Fibroblast of the aortic adventitia (primary cell): ENCODE results near the gene TMEM132D. TPM values are rescaled to one million over a fixed set of nuclear protein-coding genes. Genes with fewer than 3 reads are reported as not detected.

Source experiments
- DNase-seq: peaks from one replicate; pipeline ENCODE4 v3.0.0-alpha.2; 2010; ENCODE audit warnings: low read depth
- H3K4me3 ChIP-seq: 2 replicates; pipeline ENCODE4 v1.5.1; 2011; ENCODE audit warnings: low read depth, mild to moderate bottlenecking, control low read depth, low read length, moderate library complexity
- total RNA-seq: library from RNA; depleted of rRNA; stranded (reverse); fragments of >200 nt; gene quantifications from 2 replicates; pipeline ENCODE4 v1.2.3, GENCODE V29; 2012; ENCODE audit warnings: low replicate concordance
- TF ChIP-seq, protein P1 (sequence below): IDR thresholded peaks from 2 replicates; pipeline ENCODE4 v1.5.1; 2011; ENCODE audit warnings: mild to moderate bottlenecking, low read length, control low read depth, inconsistent platforms; ENCODE audit not compliant: insufficient read depth

Gene TMEM132D
- total RNA-seq, 1 donor = not detected

DNA sequence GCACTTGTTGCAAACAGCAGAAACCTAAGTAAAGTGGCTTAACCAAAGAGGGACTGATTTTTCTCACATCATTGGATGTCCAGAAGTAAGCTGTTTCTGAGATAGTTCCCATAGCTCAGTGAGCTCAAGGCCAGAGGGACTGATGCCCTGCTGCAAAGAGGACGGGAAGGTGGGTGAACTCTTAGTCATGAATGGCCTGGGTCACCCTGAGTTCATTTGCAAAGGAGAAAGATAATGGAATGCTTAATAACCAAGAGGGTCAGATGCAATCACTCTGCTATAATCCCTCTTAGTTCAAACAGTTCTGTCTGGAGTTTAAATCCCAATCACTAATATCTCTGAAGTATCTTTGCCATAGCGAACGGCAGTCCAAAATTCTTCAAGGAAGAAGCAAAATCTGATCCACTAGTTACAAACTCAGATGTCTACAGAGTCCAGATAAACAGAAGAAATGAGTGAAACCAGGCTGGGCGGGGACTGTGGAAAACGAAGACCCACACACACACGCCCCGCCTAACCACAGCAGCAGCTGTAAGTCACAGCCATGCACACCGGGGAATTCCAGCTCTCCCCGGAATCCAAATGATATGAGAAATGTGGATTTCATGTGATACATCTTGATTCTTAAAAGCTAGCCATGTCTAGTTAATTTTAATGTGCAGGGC, 289.5 kb downstream of the TMEM132D start:
- no peak for DNase-seq
- TF ChIP-seq, protein P1, sequence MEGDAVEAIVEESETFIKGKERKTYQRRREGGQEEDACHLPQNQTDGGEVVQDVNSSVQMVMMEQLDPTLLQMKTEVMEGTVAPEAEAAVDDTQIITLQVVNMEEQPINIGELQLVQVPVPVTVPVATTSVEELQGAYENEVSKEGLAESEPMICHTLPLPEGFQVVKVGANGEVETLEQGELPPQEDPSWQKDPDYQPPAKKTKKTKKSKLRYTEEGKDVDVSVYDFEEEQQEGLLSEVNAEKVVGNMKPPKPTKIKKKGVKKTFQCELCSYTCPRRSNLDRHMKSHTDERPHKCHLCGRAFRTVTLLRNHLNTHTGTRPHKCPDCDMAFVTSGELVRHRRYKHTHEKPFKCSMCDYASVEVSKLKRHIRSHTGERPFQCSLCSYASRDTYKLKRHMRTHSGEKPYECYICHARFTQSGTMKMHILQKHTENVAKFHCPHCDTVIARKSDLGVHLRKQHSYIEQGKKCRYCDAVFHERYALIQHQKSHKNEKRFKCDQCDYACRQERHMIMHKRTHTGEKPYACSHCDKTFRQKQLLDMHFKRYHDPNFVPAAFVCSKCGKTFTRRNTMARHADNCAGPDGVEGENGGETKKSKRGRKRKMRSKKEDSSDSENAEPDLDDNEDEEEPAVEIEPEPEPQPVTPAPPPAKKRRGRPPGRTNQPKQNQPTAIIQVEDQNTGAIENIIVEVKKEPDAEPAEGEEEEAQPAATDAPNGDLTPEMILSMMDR = no peak
- no peak overlapping the region for H3K4me3 ChIP-seq

DNA sequence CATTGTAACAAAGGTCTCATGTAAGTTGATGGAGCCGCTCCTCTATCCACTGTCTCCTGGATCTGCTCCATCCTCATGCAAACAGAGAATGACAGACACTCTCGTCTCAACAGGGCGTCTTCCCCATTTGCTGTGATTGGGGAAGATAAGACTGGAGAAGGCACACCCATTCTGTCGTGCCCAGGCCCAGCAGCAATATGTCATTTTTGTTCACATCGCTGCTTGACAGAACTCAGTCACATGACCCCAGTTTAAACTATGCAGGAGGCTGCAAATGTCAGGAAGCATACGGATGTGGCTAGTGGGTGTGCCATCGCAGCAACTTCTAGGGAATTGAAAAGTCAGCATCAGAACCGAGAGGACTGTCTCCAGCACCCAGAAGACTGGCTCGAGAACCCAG, 290.5 kb downstream of the TMEM132D start:
- no peak overlapping the region for H3K4me3 ChIP-seq
- TF ChIP-seq, protein P1 = no peak
- DNase-seq = no peak

DNA sequence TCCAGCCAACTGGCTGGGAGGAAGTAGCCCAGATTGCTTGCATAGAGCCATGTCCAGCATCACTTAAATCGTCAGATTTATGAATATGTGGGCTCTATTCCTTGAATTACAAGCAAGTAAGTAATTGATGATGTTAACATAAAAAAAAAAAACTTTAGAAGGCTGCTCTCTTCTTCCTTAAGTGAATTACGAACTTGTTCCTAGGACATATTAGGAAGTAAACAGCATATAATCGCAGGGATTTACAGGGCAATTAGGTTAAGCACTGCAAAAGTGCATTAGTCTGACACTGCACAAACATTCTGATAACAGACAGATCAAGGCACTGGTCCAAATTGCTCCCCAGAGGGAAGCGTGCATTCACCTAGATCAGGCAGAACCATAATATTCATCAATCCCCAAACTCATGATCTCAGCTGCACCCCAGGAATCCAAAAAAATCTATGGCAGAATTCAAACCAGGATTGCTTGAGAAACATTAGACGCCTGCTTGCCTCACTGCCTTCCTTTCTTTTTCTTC, 293.2 kb downstream of the TMEM132D start:
- TF ChIP-seq, protein P1 = no peak
- DNase-seq = no peak
- H3K4me3 ChIP-seq = no peak overlapping the region

DNA sequence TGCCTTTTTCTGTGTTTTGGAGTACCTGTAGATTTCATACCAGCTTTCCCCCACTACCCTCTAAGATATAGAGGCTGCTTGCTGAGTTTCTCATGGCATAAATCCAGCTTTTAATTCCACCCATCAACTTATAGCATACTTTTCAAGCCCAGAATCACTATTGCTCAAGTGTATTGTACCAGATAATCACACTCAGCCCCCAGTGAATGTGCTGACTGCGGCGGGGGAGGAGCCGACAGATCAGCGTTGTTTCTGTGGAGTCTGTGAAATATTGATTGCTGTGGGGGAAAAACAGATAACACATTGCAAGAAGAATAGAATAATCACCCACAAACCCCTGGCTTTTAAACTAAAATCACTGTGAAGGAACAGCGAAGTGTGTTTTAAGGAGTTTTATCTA, 296.1 kb downstream of the TMEM132D start:
- no peak for DNase-seq
- TF ChIP-seq, protein P1 = no peak
- no peak overlapping the region for H3K4me3 ChIP-seq

DNA sequence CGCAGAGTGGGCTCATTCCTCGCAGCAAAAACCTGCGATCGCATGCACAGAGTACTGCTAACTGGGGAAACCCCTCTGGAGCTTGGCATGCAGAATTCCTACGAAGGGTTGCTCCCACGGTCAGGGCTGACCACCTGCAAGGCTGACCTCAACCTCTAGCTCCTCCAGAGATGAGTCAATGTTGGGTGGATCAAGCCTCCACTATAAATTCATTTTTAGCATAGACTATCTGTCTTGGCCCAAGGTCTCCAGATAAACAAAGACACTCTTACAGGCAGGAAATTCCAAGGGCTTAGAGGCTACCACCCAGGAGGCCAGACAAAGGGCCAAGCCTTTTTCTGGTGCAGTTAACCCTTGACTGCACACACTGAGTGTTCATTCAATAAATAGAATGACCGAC, 296.5 kb downstream of the TMEM132D start:
- TF ChIP-seq, protein P1 = no peak
- no peak overlapping the region for H3K4me3 ChIP-seq
- no peak for DNase-seq

DNA sequence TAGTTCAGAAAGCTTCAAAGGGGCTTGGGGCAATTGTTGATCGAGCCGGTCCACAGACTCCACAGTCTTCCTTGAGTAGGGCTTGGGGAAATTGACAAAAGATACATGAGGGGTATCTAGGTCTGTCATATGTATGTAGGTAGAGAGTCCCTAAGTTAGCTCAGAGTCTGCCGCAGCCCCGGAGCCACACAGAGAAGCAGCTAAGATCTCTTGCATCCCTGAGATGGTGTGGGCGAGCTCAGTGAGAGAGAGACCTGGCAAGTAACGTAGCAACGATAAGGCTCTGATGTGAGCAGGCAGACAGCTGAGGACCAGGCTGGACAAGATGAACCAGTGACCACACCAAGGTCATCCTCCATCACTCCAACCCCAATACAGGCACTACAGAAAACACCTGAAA, 297.6 kb downstream of the TMEM132D start:
- no peak overlapping the region for H3K4me3 ChIP-seq
- TF ChIP-seq, protein P1 = no peak
- DNase-seq = no peak

DNA sequence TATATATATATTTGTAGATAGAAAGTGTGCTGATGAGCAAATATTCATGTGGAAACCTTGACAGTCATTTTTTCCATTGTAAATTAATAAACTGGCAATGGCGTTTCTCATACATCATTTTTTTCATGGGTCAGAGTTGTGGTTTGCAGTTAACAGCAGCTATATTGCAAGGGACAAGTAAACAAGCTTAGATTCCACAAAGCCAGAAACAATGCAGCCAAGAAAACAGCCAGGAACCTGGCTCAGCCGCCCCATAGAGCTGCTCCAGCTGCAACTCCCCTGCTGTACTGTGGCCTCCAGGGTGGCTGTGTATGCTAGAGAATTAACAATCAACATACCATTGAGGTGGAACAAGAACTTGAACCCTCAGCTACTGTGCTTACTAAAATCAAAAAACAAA, 298.2 kb downstream of the TMEM132D start:
- no peak for DNase-seq
- TF ChIP-seq, protein P1 = no peak
- H3K4me3 ChIP-seq = no peak overlapping the region
